ENCODE data around the gene CFAP210. TPM values are rescaled to one million over a fixed set of nuclear protein-coding genes. Genes with fewer than 3 reads are reported as not detected.

CFAP210 gene, protein sequence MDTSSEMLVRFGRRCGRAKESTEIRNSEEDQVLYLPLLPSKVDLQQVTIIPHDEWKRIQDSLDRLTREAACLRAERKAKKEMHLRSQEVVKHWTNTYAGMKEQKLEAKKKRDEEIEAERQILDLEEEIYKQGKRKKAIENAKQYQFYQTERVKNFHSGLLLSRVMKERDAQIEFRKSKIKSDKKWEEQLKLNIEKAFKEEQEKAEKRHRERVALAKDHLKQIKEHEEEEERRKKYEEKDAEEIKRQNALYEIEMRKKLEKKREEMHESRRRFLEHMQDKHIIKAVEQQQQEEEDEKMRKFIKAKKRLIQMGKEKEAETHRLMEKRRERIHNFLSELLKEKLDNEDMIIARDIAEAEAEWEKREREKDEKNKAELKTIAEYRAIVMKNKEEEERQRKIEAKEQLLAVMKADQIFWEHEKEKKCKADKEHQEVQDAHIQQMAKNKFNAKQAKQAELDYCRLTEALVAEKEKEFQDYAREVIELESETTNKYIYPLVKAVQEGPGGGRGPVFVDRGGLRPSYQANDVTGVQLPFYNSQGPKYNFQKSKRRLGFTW
- total RNA-seq, result not detected

DNA sequence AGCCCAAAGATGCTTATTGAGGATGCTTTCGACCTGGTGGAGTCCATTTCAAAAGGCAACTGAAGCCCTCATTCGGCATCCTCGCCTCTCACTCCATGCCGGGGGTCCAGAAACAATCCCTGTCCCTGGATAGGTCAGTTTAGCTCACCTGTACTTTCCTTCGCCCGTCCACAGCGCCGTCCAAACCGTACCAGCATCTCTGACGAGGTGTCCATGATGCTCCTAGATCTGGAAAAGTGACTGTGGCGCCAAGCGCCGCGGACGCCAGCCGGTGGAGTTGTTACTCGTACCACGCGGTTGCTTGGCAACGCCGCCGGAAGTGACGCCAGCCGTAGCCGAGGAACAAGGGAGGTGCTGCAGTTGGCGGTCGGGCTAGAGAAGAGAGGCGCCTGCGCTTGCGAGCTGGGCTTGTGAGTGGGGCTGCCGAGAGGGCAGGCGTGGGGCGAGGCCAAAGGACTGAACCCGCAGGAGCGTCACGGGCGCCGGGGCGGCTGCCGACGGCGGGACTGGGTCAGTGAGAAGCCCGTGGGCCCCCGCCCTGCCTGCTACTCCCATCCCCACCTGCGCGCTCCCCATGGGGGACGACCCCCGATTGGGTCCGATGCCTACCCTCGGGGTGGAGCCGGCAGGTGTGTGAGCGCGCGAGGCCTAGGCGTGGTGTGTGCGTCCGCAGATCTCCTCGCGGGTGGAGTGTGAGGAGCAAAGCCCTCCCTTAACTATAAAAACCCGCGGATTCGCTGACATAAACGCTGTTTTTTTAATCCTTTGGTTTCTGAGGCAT lies at the start of gene CFAP210, which contains the start of gene PHOSPHO2:
Gene CFAP210, minus strand, starts transcription at position 293 of the 781 bp plus-strand sequence. Its CDS starts 78 bp downstream, at position 215.
Gene PHOSPHO2, plus strand, starts transcription at position 357 of the 781 bp plus-strand sequence. CDS start 6,503 bp downstream, outside the sequence.
- peak; percentile 96 to 99 (median 97) for DNase-seq (ENCODE audit: low read depth in 2 of 3, low spot score in 2 of 3)

DNA sequence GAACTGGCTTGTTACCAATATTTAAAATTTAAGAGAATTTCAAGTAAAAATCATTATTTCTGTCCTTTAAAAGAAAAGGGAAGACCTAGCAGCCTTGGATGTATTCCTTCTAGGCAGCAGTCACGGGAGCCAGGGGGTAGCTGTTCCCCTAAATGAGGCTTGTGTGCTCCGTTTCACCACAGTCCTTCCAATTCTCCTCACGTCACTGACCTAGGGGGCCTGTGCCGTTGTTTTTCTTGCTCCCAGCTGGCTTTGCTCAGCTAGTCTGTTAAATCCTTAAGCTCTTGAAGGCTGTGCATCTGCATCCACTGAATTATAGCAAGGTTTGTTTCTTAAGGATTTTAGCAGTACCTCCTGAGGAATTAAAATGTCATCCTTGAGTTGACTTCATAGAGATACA lies 49.3 kb upstream of the CFAP210 start:
- no peak for DNase-seq (ENCODE audit: low read depth in 2 of 3, low spot score in 2 of 3)

DNA sequence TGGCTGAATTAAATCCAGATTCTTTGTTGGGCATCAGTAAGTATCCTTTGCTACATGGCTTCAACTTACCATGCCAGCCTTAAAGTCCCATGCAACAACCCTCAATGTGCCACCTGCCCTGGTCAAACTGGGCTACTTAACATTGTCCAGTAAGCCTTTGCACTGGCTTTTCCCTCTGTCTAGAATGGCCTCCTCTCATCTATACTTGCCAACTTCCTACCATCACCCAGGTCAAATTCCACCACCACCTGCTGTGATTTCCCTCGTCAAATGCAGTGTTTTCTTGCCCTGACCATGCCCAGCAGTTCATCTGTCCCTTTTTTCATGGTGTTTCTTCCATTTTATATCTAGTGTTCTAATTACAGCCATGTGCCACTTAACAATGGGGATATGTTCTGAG lies 45.1 kb upstream of the CFAP210 start:
- DNase-seq (ENCODE audit: low read depth in 2 of 3, low spot score in 2 of 3), result no peak

DNA sequence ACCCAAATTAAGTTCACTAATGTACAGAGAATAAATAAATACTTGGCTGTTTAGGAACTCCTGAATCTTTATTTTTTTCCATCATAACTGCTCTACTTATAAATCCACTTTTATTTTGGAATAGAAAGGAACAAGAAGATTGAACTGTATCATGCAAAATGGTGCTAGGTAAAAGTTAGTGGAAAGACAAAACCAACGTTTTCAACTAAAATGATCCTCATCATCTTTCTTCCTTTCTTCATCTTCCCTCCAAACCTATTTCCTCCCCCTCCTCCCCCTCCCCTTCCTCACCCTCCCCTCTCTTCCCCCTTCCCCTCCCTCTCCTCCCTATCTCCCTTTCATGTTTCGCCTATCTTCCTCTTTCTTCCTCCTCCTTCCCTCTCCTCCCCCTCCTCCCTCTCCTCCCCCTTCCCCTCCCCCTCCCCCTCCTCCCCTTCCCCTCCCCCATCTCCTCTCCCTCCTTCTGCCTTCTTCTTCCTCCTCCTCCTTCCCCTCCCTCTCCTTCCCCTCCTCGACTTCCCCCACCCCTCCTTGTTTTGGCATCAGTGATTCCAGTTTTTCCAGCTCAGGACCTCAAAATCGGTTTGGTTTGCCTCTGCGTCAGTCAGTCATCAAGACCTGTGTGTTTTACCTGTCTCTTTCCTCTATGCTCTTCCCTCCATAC lies 44.5 kb upstream of the CFAP210 start:
- no peak for DNase-seq (ENCODE audit: low read depth in 2 of 3, low spot score in 2 of 3)

DNA sequence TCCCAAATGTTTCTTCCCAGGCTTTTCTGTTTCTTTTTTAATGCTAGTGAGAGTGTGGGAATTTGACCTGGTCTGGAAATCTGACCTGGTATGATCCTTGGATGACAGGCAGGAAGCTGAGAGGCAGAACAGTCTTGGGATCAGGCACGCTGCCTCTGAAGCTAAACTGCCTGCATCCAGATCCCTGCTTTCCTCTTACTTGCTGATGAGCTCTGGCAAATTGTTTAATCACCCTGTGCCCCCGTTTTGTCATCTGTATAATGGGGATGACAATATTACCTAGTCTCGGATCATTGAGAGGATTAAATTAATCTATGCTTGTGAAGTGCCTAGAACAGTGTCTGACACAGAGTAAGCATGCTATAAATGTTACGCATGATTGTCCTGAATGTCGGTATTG lies 42.7 kb upstream of the CFAP210 start:
- DNase-seq (ENCODE audit: low read depth in 2 of 3, low spot score in 2 of 3), result no peak

DNA sequence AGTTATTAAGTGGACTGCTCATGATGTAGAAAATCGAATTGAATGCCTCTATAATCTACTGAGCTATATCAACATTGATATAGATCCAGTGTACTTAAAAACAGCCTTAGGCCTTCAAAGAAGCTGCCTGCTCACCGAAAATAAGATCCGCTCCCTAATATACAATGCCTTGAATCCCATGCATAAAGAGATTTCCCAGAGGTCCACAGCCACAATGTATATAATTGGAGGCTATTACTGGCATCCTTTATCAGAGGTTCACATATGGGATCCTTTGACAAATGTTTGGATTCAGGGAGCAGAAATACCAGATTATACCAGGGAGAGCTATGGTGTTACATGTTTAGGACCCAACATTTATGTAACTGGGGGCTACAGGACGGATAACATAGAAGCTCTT lies 41.4 kb upstream of the CFAP210 start:
- no peak for DNase-seq (ENCODE audit: low read depth in 2 of 3, low spot score in 2 of 3)

DNA sequence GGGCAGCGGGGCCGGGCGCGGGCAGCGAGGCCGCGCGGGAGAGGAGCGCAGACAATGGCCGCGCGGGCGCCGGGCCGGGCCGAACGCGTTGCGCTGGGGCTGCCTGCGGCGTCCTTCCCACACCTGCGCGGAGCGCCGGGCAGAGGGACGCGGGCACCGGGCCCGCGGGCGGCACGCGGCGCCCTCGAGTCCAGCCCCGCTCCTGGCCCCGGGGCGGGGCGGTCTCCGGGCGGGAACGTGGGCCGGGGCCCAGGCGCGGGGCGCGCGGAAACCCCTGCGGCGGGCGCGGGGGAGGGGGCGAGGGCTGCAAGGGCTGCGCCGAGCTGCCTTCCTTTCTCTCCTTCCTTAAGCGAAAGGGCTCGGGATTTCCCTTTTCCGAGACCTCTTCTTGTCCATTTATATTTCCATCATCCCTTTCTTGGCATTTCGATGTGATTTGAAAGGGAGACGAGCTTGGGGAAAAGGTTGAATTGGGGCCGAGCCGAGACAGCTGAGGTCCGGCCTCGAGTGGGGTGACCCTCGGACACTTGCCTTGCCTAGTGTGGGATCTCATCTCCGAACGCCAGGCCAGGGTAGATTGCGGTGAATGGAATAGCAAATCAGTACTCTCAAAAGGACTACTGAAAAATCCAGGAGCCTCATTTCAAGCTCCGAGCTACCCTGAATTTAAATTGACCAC lies 40.1 kb upstream of the CFAP210 start:
- peak in 2 of 3 donors; percentile 34 to 38 for DNase-seq (ENCODE audit: low read depth in 2 of 3, low spot score in 2 of 3)

DNA sequence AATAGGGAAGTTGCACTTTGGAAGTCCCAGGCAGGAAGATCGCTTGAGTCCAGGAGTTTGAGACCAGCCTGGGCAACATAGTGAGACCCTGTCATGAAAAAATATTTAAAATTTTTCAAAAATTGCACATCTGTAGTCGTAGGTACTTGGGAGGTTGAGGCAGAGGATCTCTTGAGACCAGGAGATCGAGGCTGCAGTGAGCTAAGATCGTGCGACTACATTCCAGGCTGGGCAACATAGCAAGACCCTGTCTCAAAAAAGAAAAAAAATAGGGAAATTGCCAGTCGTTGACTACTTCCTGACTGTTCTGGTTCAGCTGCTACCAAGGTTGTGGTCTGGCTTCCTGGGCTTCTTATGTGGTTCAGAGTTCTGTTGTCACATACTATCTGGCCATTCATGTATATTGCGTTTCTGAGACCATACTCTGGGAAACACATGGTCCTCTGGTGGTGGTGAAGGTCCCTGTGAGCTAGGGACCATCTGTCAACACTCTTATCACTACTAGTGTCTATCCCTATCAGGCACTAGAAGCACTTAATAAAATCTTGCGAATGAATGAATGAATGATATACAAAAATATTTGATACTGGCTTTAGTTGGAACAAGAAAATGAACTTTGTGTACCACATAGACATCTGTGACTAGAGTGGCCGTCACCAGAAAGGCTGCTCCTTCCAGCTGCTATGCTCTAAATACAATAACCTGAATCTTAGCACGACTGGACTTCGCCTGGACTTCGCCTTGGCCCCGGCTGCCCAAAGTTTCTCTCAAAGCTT lies 38.6 kb upstream of the CFAP210 start:
- DNase-seq (ENCODE audit: low read depth in 2 of 3, low spot score in 2 of 3), result peak in 2 of 3 donors; percentile 37 to 71

DNA sequence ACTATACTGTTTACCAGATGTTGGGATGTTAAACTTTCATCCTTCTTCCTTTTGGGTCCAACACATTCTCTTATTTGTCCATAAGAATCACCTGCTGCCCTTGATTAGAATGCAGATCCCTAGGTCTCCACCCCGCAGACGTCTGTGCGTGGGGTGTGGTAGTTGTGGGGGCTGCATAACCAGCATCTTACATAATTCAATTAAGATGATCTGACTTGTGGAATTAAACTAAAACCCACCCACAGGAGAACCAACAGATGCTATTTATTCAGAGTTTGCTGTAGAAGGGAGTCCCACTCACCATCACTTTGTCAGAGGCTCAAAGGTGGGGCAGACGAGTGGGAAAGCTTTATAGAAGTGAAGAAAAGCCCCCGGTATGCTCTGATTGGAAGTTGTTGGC lies 37.9 kb upstream of the CFAP210 start:
- no peak for DNase-seq (ENCODE audit: low read depth in 2 of 3, low spot score in 2 of 3)

DNA sequence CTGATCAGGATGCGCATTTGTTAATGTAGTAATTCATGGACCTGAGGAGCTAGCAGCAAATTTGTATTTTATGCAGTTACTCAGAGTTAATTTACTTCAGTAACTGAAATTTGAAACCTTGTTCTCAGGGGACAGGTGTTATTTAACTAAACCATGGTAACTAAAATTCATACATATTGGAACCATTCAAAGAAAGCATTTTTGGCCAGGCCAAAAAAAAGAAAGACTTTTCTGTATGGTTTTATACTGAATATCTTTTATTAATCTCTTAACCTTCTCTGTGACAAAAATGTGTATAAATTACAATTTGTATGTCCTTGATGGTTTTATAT lies 35.0 kb upstream of the CFAP210 start:
- no peak for DNase-seq (ENCODE audit: low read depth in 2 of 3, low spot score in 2 of 3)

DNA sequence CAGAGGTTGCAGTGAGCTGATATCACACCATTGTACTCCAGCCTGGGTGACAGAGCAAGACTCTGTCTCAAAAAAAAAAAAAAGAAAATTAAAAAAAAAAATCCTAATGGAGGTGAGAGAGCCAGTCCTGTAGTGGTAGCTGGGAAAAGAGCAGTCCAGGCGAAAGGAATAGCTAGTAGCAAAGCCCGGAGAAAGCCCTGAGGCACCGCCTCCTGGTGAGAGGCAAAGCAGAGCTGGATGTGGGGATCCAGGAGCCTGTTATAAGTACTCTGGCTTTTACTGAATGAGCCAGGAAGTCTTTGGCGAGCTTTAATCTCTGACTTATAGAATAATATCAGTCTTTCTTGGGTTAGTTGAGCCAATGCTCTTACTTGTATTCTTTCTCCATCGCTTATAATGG lies 32.9 kb upstream of the CFAP210 start:
- DNase-seq (ENCODE audit: low read depth in 2 of 3, low spot score in 2 of 3), result no peak

DNA sequence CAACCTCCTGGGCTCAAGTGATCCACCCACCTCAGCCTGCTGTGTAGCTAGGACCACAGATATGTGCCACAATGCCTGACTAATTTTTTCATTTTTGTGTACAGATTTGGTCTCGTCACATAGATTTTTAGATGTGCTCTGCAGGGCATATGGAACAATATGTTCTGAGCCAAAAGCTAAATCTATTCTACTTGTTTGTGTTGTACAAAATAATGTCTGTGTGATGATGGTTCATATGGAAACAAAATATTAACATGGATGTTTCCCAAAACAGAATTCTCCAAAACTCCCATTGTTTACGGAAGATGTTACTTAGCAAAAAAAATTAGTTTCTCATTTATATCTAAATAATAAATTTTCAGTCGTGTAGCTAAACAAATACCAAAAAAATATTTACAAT lies 26.8 kb upstream of the CFAP210 start:
- DNase-seq (ENCODE audit: low read depth in 2 of 3, low spot score in 2 of 3), result no peak

DNA sequence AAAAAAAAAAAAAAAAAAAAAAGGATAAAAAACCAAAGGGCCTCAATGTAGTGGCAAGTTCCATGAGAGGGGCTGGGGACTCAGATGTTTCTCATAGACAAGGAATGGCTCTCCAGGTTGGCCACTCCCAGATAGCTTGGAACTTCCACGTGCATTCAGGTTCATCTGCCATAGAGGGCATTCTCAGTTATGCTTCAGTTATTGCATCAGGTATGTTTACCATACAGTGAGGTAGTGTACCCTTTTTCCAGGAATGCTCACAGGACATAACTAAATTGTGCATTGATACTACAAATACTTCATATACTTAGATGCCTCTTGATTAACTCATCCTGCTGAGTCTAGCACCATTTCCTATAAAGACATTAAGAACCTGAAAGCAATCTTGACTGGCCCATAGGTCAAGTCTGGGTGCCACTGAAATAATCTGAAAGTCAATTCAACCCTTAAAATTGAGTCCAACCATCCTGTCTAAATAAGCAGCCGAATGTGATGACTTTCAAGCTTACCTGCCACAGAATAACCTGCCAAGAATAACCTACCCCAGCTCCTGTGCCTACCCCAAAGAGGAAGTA lies 24.8 kb upstream of the CFAP210 start:
- DNase-seq (ENCODE audit: low read depth in 2 of 3, low spot score in 2 of 3), result no peak

DNA sequence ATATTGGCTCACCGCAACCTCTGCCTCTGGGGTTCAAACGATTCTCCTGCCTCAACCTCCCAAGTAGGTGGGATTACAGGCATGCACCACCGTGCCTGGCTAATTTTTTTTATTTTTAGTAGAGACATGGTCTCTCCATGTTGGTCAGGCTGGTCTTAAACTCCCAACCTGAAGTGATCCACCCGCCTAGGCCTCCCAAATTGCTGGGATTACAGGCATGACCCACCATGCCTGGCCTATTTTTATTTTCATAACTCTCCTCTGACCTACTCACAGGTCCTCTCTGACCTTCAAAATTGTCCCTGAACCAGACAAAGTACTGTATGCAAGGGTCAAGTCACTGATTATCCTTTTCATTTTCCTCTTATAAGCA lies 23.5 kb upstream of the CFAP210 start:
- DNase-seq (ENCODE audit: low read depth in 2 of 3, low spot score in 2 of 3), result no peak

DNA sequence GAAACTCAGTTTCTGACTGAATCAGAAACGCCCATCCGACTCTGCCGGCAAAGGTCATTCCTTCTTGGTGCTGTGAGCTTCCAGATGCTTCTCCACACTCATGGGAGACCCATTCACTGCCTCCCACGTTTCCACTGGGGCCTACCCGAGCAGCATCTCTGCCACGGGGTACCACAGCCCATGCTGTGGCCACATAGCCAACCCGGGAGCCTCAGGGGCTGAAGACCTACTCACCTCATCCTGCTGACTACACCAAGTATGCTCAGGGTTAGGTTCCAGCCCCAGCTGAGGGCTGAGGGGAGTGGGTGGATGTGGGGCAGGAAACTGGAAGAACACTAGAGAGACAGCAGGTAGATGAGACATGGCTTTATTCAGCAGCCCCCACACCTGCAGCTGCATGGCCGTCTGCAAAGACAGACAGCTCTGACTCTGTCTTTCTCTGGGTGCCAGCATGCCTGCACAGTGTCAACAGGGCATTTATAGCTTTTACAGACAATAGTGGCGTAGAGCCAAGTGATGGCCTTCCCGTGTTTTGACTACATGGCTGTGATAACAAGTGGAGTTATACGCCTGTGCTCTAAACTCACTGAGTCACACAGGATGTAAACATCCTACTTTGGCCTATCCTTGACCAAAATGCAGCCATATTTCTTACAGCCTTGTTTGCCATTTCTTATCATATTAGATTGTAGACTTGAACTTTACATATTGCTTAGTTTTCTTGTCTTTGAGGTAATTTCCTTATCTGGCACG lies 22.9 kb upstream of the CFAP210 start:
- no peak for DNase-seq (ENCODE audit: low read depth in 2 of 3, low spot score in 2 of 3)

DNA sequence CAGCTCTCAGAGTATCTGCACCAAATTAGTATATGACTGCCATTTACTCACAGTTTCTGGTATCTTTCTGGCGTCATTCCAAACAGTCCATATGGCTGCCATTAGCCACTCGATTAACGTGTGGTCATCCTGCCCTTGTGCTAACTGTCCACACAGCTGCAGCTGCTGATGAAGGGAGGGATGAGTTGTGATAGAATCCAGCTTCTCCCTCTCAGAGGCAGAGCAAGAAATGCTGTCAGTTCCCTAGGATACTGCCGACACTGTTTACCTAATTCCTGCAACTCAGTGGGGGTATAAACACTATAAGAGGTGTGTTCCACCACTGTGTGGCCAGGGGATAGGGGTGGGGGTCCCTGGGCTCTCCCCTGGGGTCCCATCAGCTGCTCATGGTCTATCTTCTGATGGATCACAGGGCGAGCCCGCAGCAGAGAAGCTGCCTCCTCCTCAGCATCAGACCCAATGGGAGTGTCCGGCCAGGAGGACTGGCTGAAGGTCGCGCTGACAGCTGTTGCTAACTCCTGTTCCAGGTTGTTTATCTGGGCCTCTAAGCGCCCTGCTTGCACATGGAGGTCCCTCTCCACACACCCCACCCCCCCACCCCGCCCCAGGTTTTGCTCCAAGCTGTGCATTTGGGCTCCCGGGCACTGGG lies 22.2 kb upstream of the CFAP210 start:
- DNase-seq (ENCODE audit: low read depth in 2 of 3, low spot score in 2 of 3), result no peak

DNA sequence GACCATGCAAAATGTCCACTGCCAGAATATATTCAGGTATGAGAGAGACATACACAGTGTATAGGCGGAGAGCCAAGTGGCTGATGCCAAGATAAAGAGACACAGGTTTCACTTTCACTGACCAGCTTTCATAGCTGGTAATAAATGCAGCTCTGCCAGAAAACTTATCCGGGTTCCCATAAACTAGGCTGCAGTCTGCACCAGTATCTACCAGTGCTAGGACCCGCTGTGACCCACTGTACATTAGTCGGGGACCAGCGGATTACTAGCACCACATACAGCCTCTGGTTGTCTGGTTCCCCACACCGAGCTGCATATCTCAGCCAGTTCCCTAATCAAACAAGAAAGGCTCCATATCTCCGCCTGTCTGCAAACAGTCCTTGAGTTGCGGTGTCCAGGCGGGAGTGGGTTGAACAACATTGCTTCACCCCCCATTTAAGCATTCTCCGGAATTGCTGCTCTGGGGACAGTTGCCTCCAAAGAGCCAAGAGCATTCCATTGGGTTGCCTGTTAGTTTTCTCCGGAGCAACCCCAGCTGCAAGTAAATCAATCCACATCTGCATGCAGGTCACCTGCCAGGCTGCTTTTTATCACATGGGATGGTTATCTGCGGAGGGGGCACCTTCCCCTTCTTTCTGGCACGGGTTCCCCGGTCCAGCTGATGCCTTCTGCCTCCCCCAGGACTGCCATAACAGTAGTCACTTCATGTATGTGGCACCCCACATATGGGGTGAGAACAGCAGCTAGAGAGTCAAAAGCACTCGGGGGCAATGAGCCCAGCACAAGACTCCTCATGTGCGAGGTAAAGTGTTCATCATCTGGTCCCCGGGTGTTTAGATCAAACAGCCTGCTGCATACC lies 21.4 kb upstream of the CFAP210 start:
- peak in 1 of 3 donors; percentile 31 for DNase-seq (ENCODE audit: low read depth in 2 of 3, low spot score in 2 of 3)
